ENCODE measurements around the gene USP51.
"Not testable (repeated sequence)": the region's sequence is repeated elsewhere in the genome, so short reads cannot be mapped to it uniquely, and the experiment has no call there.

USP51 gene

DNA sequence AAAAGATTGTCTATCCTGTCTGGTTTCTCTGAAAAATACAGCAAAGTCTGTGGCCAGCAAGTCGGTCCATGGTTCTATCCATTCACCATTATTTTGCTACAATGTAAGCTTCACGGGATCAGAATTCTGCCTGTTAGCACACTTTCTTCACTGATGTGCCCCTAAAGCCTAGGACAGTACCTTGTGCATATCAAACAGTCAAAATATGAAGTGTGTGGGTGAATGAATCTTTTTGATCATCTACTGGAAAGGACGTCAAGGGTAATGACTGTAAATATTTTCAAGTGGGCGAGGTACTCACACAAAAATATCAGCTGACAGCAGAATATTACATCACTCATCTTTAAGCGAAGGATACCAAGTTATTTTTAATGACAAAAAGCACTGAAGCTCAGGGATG lies 24.5 kb downstream of the USP51 start:
- not testable (repeated sequence) for DNase-seq (ENCODE audit: low read depth in 2 of 2)

- not testable (repeated sequence) for DNase-seq (ENCODE audit: low read depth in 2 of 2)
These were observed 25.6 kb downstream of the USP51 start for GRCh38 chrX:55464050-55464449.

- not testable (repeated sequence) for DNase-seq (ENCODE audit: low read depth in 2 of 2)
These were observed 29.7 kb downstream of the USP51 start for GRCh38 chrX:55459926-55460325.

GRCh38 chrX:55459426-55459825 lies 30.2 kb downstream of the USP51 start:
- not testable (repeated sequence) for DNase-seq (ENCODE audit: low read depth in 2 of 2)

DNA sequence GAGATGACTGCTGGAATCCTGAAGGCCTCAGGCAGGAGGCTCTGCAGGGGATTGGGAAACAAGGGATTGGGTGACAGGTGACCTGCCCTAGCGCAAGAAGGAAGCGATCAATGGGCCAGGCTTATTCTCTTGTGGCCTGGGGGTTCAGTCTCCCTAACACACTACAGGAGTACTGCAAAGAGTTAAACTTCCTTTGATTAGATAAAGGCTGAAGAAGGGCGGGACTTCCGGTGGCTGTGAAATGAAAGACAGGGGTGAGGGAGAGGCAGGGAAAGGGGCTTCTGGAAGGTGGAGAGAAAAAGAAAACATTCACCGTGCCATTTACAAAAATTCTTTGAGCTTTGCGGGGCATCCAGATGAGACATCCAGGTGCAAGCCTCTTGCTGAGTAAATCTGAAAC lies 33.9 kb downstream of the USP51 start:
- not testable (repeated sequence) for DNase-seq (ENCODE audit: low read depth in 2 of 2)

DNA sequence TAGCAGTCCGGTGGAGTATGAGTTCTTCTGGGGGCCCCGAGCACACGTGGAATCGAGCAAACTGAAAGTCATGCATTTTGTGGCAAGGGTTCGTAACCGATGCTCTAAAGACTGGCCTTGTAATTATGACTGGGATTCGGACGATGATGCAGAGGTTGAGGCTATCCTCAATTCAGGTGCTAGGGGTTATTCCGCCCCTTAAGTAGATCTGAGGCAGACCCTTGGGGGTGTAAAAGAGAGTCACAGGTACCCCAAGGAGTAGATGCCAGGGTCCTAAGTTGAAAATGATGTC lies 36.9 kb downstream of the USP51 start:
- no peak for DNase-seq (ENCODE audit: low read depth in 2 of 2)

- peak; percentile 53 to 71 for DNase-seq (ENCODE audit: low read depth in 2 of 2)
These were observed 37.4 kb downstream of the USP51 start, which contains the start of gene MAGEH1 for GRCh38 chrX:55451990-55452832. Gene MAGEH1, plus strand, starts transcription at chrX:55452127. Its CDS starts 248 bp downstream, at chrX:55452375.

- DNase-seq (ENCODE audit: low read depth in 2 of 2): no peak
These were observed 38.0 kb downstream of the USP51 start for GRCh38 chrX:55451626-55451989.

DNA sequence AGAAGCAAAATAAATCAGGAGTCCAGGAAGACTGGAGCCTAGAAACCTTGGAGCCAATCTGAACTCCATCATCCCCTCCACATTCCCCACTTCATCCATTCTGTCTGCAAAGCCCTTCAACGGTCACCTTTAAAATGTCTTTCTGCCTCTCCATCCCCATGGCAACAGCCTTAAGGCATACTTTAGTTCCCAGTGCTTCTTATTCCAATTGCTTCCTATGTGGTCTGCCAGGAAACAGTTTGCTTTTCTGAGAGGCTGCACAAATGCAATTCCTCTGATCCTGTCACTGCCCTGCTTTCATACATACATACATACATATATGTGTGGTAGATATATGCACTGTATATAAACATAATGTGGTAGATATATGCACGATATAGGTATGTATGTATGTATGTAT lies 38.5 kb downstream of the USP51 start:
- no peak for DNase-seq (ENCODE audit: low read depth in 2 of 2)

DNA sequence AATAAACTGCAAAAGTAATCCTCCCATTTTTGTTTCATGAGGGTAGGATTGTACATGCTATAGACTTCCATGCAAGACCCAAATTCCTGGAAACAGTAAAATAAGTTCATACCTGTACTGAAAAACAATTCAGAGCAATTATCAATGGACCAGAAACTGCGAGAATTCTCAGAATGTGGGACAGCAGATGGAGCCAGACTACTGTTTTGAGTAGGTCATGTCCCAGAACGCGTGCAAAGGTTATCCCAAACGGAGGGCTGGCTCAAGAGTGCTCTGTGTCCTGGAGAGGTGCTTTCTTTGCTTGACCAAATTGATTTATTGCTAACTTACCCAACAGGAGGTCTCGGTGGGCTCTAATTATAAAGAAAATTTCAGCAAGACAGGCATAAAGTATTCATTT lies 39.4 kb downstream of the USP51 start:
- DNase-seq (ENCODE audit: low read depth in 2 of 2): no peak

- not testable (repeated sequence) for DNase-seq (ENCODE audit: low read depth in 2 of 2)
These were observed 46.2 kb downstream of the USP51 start for GRCh38 chrX:55443468-55443867.
